Measurements from ENCODE around the gene DSTN. TPM values are rescaled to one million over a fixed set of nuclear protein-coding genes. Genes with fewer than 3 reads are reported as not detected.

The DSTN gene
- total and polyA plus RNA-seq, 2 experiments from 2014 or later: 162 to 459 TPM

- Mint-ChIP-seq H3K27ac (no peak overlapping the region), H3K36me3 (ENCODE audit: low read depth) (no peaks in the 10 kb centered on the region), H3K4me1 (peaks cover 7% of the 10 kb centered on the region; the same call in 2 of the 3 replicates), H3K9me3 (no peaks in the 10 kb centered on the region), H3K4me3 (no peak overlapping the region), H3K27me3 (ENCODE audit: insufficient read depth, low read depth, poor library complexity) (peaks cover 3% of the 10 kb centered on the region)
- ATAC-seq: no peak
- H3K4me1 ChIP-seq (ENCODE audit: insufficient read depth): peaks cover 4% of the 10 kb centered on the region; the same call in 1 of the 2 replicates
- H3K79me2 ChIP-seq (replicated peaks; ENCODE audit: insufficient read depth): no peaks in the 10 kb centered on the region
- H4K20me1 ChIP-seq (replicated peaks; ENCODE audit: insufficient read depth): no peaks in the 10 kb centered on the region
- no peaks in the 10 kb centered on the region for H3K36me3 ChIP-seq (ENCODE audit: insufficient read depth)
- H3K27ac ChIP-seq (ENCODE audit: low read depth): no peak overlapping the region
- H3F3A ChIP-seq (replicated peaks; ENCODE audit: low read depth): peaks cover 6% of the 10 kb centered on the region; the same call in 1 of the 2 replicates
- no peaks in the 10 kb centered on the region for H3K27me3 ChIP-seq (ENCODE audit: insufficient read depth)
- H3K4me3 ChIP-seq: no peak overlapping the region
- TF ChIP-seq EZH2phosphoT487 (IDR thresholded peaks at IDR 0.05; ENCODE audit: unreplicated experiment): no peak
- no peak for TF ChIP-seq NANOG (IDR thresholded peaks at IDR 0.05; ENCODE audit: borderline replicate concordance)
- no peak for TF ChIP-seq POLR2AphosphoS5 (IDR thresholded peaks at IDR 0.05; ENCODE audit: low read depth)
- TF ChIP-seq JUNB (IDR thresholded peaks at IDR 0.05; ENCODE audit: unreplicated experiment): no peak
- no peak for TF ChIP-seq ZNF114 (CRISPR knock-in tag; IDR thresholded peaks at IDR 0.05)
- no peak for TF ChIP-seq ZNF462 (CRISPR knock-in tag; IDR thresholded peaks at IDR 0.05)
- no peak for TF ChIP-seq REST (IDR thresholded peaks at IDR 0.05; ENCODE audit: unreplicated experiment)
- no peak for TF ChIP-seq ETS1 (IDR thresholded peaks at IDR 0.05)
- TF ChIP-seq CREB1 (CRISPR knock-in tag; IDR thresholded peaks at IDR 0.05; ENCODE audit: low read depth): no peak
- no peak overlapping the region for H2AFZ ChIP-seq
- H3K9me2 ChIP-seq (ENCODE audit: insufficient read depth): no peaks in the 10 kb centered on the region
- DNase-seq (ENCODE audit: low spot score): no peak
- H3K4me2 ChIP-seq: no peak overlapping the region
These were observed 27.9 kb upstream of the DSTN start for GRCh38 chr20:17541996-17542395.

Measured in GM23338 (cell line).